ENCODE data around the gene GRXCR1.

- TF ChIP-seq CTCF (conservative IDR thresholded peaks at IDR 0.05 in 1 of 2, IDR thresholded peaks at IDR 0.05 in 1 of 2; ENCODE audit: low read depth in 1 of 2, low read length in 2 of 2) (no peak), EZH2 (IDR thresholded peaks at IDR 0.05; ENCODE audit: low read length, missing control alignments) (no peak)
These were observed 48.0 kb upstream of the GRXCR1 start for GRCh38 chr4:42844422-42845070.
